Measurements from ENCODE around the gene IFNA6.
"Not testable (repeated sequence)": the region's sequence is repeated elsewhere in the genome, so short reads cannot be mapped to it uniquely, and the experiment has no call there.

IFNA6 gene

GRCh38 chr9:21350787-21351186 lies at the start of gene IFNA6:
IFNA6 (minus strand) TSS chr9:21350887; CDS start chr9:21350887, 0 bp downstream.
- no peak for DNase-seq

DNA sequence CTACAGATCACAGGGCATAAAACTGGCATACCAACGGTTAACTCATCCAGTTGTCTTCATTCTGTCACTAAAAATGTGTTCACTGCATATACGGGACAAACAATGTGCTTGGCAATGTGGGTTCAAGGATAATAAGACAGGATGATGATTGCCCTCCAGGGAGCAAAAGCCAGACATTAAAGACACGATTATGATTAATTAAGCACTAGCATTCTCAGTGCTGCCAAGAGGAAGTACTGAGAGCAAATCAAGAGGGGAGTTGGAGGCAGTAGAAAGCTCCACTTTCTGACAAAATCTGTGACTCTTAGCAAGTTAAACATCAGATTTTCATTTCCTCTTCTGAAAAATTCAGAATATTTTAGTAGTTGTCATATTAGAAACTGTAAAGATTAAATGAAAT lies 49.3 kb upstream of the IFNA6 start:
- DNase-seq, result no peak

- DNase-seq, result no peak
Measured at GRCh38 chr9:21398955-21399489, 48.3 kb upstream of the IFNA6 start.

- DNase-seq, result peak; percentile 59
Measured at GRCh38 chr9:21395778-21396717, 45.4 kb upstream of the IFNA6 start.

DNA sequence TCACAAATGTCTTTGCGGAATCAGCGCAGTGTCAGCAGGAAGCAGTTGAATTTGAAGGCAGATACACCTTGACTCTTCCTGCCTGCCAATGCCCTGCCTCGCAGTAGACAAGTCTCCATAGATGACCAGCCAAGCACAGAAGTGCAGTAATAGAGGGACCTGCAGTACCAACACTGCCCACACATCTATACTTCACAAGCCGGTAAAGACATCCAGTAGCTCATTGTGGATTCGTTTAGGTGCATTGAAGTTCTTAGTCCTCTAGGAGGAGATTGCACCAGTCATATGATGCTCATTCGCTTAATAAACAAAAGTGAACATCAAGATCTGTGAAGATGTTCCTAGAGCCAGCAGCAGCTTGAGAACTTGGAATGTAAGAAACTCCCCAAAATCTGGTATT lies 41.6 kb upstream of the IFNA6 start:
- DNase-seq, result no peak

DNA sequence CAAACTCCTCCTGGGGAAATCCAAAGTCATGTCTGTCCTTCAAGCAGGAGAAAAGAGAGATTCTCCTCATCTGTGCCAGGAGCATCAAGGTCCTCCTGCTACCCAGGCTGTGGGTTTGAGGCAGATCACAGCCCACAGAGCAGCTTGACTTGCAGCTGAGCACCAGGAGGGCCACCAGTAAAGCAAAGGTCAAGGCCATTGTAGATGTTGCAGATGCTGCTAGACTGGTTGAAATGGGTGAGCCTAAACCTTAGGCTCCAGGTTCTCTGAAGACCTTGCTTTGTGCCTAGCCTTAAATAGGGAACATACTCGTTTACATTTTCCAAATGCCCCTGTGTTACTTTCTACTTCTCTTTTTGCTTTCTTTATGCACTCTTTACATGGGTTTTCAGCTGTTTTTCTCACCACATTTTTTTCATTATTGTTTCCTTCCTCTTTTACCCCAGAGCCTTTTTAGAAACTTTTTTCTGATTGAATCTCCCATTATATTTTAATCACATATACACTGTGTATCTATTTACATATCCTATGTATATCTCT lies 34.5 kb upstream of the IFNA6 start, which contains the start of gene IFNA2:
TSS of gene IFNA2 (minus strand) at position 268 of the 540 bp plus-strand sequence. CDS start at position 199, 69 bp downstream.
- DNase-seq, result no peak

DNA sequence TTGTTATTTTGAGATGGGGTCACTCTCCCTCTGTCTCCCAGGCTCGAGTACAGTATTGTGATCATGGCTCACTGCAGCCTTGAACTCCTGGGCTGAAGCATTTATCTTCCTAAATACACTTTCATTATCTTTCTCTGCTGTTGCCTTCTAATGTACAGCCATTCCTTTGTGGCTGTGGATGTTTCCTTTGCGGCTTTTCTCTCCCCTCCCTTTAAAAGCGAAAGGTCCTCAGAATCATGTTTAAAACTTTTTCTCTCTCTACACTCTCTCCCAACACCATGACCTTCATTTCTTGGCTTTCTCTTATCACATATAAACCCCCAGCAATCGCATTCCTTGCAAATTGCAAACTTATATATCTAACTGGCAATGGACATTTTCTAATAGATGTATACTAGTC lies 32.9 kb upstream of the IFNA6 start:
- DNase-seq, result no peak

GRCh38 chr9:21381448-21382339 lies 31.0 kb upstream of the IFNA6 start:
- DNase-seq, result no peak

DNA sequence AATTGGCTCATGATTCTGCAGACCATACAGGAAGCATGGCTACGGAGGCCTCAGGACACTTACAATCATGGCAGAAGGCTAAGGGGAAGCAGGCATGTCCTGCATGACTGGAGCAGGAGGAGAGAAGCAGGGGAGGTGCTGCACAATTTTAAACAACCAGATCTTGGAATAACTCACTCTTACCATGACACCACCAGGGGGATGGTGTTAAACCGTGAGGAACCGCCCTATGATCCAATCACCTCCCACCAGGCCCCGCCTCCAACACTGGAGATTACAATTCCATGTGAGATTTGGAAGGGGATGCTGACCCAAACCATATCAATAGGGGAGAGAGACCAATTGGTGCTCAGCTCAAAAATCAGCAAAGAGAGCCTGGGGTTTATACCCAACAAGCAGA lies 20.8 kb upstream of the IFNA6 start:
- not testable (repeated sequence) for DNase-seq

DNA sequence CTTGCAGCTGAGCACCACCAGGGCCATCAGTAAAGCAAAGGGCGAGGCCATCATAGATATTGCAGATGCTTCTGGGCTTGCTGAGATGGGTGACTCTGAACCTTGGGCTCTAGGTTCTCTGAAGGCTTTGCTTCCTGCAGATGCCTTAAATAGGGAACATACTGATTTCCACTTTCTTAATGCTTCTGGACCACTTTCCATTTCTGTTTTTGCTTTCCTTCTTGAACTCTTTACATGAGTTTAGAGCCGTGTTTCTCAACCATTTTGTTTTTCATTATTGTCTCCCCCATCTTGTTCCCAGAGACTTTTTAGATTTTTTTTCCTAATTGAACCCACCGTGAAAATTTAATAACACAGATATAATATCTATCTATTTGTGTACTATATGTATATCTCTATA lies 17.3 kb upstream of the IFNA6 start, which contains the start of gene IFNA13:
TSS of gene IFNA13 (minus strand) at position 101 of the 400 bp plus-strand sequence. CDS start at position 54, 47 bp downstream.
- DNase-seq, result no peak

DNA sequence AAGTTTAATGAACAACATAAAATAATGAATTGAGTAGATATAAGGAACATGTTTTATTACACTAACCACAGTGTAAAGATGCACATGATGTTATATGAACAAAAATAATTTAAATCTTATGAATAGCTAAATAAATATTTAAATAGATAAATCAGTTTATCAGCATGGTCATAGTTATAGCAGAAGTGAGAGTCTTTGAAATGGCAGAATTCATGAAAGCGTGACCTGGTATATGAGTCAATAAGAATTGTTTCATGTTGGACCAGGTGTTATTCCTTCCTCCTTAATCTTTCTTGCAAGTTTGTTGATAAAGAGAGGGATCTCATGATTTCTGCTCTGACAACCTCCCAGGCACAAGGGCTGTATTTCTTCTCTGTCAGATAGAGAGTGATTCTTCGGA lies 16.5 kb upstream of the IFNA6 start:
- DNase-seq, result not testable (repeated sequence)

- no peak for DNase-seq
Measured at GRCh38 chr9:21362287-21362686, 11.6 kb upstream of the IFNA6 start.

- no peak for DNase-seq
Measured at GRCh38 chr9:21357479-21358460, 7.1 kb upstream of the IFNA6 start.

DNA sequence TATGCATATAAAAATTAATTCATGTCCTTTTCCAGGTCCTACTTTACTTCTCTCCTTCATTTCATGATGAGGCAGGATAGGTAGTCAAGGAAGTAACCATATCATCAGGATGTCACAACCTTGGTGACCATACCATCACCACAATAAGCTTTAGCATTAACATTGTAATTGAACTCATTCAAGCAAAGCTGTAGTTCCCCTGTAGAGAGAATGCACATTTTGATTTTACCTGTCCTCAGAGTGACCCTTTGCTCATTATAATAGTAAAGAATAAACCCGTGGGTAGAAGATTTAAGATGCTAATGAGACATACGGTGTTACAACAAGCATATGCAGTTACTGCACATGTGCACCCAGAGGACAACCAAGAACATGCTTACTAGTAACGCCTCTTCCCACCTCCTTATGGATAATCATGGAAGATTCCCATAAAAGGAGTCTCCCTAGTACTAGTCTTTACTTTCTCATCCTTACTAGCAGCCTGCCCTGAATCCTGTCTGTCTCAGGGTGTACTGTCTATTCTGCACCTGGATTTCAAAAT lies 2.2 kb downstream of the IFNA6 start:
- DNase-seq, result no peak

DNA sequence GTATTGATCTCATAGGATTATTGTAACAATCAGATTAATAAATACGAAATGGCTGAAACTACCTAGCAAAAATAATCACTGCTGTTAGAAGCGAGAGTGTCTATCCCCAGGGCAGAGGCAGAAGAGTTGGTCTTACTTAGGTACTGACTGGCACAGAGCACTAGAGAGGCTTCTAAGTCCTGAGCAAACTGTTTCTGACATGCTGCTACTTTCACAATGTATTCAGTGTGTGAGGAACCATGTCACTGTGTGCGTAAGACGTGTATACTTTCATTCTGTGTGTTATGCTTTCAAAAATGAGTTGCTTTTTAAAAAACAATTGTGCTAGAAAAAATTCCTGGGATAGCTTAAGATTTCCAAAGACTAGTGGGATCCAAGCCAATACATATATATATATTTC lies 10.0 kb downstream of the IFNA6 start:
- no peak for DNase-seq

GRCh38 chr9:21336457-21336856 lies 14.2 kb downstream of the IFNA6 start:
- no peak for DNase-seq

- peak; percentile 96 for DNase-seq
Measured at GRCh38 chr9:21334701-21335632, 15.7 kb downstream of the IFNA6 start, which contains the start of gene KLHL9. KLHL9 (minus strand) TSS chr9:21335404; CDS start chr9:21334859, 545 bp downstream.

- DNase-seq, result no peak
Measured at GRCh38 chr9:21333226-21333625, 17.5 kb downstream of the IFNA6 start.

- DNase-seq, result no peak
Measured at GRCh38 chr9:21331676-21332402, 18.8 kb downstream of the IFNA6 start.
